ENCODE results near the gene HCFC1. TPM values are rescaled to one million over a fixed set of nuclear protein-coding genes. Genes with fewer than 3 reads are reported as not detected.

The HCFC1 gene
- polyA plus RNA-seq, 4 donors, result 31.9 to 59.3 (median 45.1) TPM

DNA sequence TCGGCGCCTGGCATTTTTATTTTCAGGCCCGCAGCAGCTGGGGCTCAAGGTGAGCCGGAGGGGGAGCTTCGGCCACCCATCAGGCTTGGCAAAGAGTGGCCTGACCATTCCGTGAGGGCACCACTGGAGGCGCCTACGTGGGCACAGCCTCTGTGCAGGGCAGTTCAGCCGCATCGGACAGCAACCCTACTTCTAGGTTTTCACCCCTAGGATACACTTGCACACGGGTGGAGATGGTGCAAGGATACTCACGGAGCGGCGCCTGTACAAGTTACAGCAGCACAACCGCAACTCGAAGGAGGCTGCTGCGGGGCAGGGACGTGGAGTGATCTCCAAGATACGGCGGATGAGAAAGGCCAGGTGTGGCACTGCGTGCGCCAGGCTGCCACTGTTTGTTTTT is 10.8 kb downstream of the HCFC1 start:
- DNase-seq (ENCODE audit: low read depth in 4 of 4, low spot score in 2 of 4), result no peak

DNA sequence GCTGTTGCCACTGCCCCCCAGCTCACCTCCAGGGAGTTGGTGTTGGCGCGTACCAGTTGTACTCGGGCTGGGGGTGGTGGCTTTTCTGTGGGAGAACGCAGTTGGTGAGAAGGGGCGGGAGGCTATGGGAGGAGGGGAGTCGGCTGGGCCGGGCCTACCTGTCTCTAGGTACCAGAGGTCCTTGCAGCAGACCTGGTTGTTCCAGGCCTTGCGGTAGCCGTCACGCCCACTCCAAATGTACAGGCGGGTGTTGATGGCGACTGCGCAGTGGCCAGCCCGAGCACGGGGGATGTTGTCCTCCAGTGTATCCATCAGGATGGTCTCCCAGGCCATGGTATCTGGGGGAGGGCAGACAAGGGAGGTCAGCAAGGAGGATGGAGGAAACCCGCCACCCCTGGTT is 11.5 kb downstream of the HCFC1 start:
- DNase-seq (ENCODE audit: low read depth in 4 of 4, low spot score in 2 of 4), result no peak

DNA sequence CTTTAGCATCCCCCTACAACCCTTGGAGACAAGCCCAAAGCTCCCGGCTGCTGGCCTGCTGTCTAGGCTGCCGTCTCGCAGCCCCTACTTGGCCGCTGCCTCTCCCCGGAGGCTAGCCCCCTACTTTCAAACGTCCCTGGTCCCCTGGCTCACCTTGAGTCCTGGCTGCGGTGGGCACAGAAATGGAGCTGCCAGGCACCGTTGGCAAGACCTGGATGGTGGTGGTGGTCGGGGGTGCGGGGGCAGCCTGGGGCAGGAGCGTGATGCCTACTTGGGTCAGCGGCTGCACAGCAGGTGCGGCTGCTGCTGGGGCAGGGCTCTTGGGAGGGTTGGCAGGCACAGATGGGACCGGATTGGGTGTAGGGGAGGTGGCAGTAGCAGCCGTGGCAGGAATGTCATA is 12.0 kb downstream of the HCFC1 start:
- DNase-seq (ENCODE audit: low read depth in 4 of 4, low spot score in 2 of 4), result no peak

DNA sequence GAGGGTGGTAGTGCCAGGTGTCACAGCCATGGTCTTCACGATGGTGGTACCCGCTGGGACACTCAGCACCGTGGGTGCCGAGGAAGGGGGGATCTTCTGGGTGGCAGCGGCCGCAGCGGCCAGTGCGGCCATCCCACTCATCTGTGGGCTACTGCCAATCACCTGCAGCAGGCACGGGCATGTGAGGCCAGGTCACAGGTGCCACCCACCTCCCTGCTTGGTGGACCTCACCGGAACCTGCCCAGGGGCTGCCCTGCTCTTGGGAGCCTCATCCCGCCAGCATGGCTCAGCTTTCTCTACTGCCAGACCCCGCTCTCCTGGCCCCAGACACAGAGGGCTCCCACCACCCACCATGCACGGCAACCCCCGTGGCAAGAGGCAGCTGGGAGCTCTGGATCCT is 13.0 kb downstream of the HCFC1 start:
- no peak for DNase-seq (ENCODE audit: low read depth in 4 of 4, low spot score in 2 of 4)

DNA sequence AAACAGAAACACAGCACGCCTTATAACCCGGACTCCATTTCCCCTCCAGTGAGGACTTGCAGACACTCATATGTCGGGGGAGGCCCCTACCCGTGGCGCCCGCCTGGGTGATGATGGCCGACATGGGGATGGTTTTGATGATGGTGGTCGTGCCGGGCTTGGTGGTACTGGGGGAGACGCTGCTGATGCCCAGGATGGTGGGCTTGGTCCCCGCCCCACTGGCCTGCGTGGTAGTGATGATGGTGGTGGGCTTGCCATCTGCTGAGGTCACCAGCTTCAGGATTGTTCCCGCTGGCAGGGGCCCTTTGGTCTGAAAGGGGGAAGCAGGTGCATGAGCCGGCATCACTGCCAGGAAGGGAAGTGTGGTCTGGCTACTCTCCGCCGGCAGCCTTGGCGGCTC is 14.4 kb downstream of the HCFC1 start:
- DNase-seq (ENCODE audit: low read depth in 4 of 4, low spot score in 2 of 4), result no peak

DNA sequence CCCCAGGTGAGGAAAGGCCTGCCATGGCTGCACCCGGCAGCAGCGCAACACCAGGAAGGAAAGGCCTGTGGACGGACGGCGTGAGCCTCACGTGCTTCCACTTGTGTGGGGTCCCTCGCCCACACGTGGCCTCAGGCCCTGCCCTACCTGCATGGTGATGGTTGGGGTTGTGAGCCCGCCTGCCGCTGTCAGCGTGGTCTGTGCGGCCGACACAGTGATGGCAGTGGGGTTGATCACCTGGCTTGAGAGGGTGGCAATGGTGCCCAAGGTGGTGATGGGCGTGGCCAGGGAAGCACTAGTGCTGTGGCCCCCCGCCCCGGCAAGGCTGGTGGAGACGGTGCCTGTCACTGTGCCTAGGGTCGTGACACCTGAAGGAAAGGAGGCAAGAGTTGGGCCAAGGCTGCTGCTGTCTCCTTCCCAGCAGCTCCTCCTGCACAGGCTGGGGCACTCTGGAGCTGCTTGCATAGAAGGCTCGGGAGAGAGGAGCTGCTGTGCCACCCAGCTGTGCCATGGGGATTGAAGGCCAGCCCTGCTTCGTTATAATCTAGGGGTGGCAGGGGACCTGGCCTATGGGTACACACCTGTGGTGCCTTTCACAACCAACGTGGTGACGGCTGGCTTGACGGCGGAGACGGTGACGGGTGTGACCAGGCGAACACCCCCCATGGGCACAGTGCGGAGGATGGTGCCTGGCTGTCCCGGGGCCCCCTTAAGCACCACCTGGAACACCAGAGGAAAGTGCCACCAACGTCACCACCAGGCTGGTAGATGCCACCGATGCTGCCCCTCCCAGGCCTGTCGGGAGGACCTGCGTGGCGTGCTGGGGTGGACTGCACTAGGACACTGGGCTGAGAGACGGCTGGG is 15.3 kb downstream of the HCFC1 start:
- no peak for DNase-seq (ENCODE audit: low read depth in 4 of 4, low spot score in 2 of 4)

DNA sequence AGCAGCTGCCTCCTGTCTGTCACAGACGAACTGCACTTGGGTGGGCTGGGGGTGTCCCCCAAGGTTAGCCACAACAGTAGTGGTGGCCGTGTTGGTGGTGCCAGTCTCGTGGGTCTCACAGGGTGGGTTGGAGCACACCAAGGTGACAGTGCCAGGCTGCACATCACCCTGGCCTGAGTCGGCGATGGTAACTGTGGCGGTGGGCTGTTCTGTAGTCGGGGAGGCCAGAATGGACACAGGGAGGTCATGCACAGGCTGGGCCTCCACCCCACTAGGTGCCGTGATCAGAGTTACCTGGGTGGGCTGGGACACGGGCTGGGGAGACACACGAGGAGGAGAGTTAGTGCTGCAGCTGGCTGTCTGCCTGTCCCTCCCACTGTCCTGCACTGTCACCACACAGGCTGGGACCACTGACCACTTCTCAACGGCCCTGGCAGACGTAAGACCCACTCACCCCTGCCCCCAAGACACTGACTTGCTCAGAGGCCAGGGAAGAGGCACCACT is 16.3 kb downstream of the HCFC1 start:
- DNase-seq (ENCODE audit: low read depth in 4 of 4, low spot score in 2 of 4), result no peak

DNA sequence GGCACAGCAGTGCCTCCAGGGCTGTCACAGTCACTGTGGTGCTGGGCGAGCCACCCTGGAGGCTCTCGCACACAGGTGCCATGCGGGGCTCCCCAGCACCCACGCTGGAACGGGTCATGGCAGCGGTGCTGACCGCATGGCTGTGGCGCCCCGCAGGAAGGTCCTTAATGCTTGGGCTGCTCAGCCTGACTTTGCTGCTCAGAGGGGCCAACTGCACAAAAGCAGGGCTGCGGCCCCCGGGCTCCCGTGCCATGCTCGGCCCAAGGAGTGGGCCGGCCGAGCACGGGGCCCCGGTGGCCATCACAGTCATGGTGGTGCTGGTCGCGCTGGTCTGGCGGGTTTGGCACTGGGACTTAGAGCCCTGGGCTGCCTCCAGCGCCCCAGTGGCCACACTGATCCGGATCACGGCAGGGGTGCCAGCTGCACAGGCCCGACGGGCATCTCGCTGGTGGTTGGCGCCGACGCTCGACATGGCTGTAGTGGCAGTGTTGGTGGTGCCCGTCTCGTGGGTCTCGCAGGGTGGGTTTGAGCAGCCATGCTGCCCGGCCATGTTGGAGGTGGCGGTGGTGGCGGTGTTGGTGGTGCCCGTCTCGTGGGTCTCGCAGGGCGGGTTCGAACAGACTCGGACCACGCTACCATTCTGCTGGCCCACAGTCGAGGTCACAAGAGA is 16.9 kb downstream of the HCFC1 start:
- no peak for DNase-seq (ENCODE audit: low read depth in 4 of 4, low spot score in 2 of 4)

DNA sequence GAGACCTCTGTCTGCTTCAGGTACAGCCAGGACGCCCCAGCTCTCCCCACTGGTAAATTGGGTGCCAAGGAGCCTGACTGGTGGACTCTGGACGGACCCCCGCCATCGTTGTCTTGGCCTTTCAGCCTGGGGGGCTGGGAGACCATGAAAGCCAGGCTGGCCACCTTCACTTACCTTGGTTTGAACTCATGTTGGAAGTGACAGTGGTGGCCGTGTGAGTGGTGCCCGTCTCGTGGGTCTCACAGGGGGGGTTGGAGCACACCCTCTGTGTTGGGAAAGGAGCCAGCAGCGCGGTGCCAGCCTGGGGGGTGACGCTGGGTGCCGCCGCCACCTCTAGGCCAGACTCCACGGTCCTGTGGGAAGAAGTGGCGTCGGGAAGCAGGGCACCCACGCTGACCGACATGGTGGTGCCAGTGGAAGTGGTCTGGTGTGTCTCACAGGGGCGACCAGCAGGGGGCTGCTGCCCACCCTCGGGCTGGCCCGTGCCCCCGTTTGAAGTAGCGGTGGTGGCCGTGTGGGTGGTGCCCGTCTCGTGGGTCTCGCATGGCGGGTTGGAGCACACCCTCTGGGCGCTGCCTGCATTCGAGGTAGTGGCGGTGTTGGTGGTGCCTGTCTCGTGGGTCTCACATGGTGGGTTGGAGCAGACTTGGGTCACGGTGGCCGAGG is 17.6 kb downstream of the HCFC1 start:
- no peak for DNase-seq (ENCODE audit: low read depth in 4 of 4, low spot score in 2 of 4)

DNA sequence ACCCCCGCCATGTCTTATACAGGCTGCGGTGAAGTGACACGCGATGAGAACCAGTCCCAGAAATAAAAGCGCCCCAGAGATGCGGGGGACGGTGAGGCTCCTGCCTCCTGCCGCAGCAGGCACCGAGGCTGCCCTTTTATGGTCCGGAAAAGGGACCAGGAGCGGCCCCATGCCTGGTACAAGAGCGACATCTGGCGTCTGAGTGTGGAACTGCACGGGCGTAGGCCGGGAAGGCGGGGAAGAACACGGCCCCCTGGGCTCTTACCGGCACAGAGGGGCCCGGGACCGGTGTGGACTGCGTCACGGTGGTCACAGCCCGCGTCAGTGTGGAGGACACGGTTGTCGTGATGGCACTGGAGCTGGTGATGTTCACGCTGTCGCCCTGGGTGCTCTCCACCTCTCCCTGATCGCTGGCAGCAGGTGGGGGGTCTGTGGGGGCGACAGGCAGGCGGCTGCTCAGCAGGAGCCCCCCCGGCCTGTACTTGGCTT is 18.2 kb downstream of the HCFC1 start:
- DNase-seq (ENCODE audit: low read depth in 4 of 4, low spot score in 2 of 4), result no peak

DNA sequence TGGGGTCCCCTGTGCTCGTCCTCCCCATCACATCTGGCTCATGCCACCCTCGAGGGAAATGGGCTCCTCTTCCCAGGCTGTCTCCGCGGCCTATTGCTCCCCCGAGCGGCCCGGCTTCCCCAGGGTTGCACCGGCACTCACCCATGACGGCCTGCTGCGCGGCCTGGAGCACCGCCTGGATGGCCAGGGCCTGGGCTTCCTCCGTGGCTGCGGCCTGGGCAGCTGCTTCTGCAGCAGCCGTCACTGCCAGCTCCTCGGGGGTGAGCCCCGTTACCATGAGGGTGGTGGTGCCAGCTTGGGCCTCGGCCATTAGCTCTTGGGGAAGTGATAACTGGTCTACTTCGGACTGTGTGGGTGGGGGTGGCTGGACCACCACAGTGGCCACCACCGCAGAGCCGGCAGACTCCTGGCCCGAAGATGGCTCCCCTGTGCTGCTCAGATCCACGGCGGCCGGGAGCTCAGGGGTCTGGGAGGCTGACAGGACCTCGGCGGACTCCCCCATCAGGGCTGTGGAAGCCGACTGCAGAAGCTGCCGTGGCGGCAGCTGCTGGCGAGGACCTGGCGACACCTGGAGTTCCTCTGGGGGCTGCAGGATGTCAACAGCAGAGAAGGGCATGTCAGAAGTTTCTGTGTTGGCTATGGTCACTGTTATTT is 19.1 kb downstream of the HCFC1 start:
- no peak for DNase-seq (ENCODE audit: low read depth in 4 of 4, low spot score in 2 of 4)

DNA sequence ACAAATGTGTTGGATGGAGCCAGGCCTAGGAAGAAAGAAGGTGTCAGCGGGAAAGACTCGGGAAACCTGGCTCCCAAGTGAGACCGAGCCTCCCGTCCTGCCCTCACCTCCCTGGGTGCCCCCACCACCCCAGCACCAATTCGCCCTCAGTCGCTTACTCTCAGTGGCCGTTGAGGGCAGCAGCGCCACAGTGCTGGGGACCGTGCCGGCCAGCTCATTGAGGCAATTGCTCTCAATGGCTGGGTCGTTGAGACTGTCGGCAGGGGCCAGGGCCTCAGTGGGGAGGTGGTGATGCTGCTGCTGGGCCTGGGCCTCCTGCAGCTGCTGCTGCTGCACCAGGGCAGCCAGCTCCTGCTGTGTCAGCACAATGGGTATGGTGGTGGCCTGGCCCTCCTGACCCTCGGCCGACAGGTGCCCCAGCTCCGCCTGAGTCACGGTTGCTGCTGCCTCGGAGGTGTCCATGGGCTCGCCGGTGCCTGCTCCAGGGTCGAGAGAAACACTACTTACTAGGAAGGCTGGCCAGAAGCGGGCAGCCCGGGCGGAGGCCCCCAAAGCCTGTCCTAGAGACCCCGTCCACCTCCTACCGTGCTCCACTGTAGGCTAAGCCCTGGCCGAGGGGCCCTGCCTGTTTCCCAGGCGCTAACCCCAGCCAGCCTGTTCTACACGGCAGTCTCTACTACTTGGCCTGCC is 19.8 kb downstream of the HCFC1 start:
- no peak for DNase-seq (ENCODE audit: low read depth in 4 of 4, low spot score in 2 of 4)

DNA sequence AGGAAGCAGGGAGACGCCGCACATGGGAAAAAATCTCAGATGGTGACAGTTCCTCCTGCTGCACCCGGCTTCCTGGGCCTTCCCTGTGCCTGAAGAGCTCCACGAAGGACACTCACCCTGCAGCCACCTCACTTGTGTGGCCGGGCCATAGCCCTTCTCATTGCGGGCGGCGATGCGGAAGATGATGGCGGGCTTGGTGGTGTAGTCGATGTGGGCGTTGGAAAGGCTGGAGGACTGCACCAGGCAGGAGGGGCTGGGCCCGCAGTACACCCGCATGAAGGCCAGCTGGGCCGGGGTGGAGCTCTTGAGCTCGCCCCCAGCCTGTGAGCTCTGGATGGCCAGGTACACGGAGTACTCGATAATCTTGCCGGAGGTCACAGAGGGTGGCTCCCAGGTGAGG is 21.5 kb downstream of the HCFC1 start:
- no peak for DNase-seq (ENCODE audit: low read depth in 4 of 4, low spot score in 2 of 4)

DNA sequence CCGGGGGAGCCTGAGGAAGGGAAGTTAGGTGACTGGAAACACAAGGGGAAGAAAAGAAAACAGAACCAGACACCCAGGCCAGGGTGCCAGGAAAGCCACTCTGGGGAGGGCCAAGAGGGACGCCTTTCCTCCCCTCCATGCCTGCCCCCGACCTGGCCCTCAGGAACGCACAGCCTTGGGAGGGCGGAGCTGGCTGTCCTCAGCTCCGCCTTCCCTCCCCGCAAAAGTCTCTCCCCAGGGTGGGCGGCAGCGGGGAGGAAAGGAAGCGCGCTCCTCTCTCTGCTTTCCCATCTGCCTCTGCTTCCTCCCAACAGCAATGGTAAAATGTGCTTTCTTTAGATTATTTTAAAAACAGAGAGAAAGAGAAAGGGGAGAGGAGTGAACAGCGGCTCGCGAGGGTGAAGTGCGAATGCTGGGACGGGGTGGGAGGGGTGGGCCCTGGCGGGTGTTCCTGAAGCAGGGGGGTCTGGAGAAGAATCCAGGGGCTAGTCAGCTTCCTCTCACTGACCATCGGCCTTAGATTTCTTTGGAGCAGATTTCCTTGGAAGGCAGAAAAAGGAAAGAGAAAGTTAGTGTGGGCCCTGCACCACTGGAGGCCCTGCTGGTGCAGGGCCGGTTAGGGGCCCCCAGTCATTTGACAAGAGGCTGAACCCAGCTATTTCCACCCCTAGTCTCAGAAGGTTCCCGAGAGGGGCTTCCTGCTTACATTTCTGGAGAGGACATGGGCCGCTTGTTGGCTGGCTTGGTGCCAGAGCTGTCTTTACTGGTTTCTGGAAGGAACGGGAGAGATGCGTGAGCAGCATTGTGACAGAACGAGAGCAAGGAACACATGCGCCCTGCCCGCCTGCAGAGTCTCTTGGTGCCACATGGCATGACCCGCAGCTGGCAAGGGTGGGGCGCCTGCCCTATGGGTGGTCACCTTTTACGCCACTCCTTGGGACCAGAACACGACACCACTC is 22.5 kb downstream of the HCFC1 start:
- DNase-seq (ENCODE audit: low read depth in 4 of 4, low spot score in 2 of 4), result no peak

DNA sequence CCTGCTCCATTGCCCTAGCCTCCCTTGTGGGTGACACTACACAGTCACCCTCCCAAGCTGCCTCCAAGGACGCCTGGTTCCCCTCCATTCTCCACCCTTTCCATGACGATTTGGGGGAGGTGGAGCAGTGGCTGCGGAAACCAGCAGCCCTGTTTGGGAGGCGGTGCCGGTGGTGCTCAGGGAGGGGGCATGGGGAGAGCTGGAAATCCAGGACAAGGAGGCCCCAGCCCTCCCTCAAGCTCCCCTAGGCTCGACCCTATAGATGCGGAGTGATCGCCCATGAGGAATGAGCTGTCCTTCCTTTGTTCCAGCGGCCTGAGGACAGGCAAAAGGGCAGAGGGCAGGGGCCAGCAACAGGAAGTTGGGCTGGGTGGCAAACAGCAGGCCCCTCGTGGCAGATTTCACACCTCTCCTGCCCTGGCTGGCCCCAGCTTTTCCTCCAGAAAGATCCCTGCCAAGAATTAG is 23.6 kb downstream of the HCFC1 start:
- no peak for DNase-seq (ENCODE audit: low read depth in 4 of 4, low spot score in 2 of 4)

DNA sequence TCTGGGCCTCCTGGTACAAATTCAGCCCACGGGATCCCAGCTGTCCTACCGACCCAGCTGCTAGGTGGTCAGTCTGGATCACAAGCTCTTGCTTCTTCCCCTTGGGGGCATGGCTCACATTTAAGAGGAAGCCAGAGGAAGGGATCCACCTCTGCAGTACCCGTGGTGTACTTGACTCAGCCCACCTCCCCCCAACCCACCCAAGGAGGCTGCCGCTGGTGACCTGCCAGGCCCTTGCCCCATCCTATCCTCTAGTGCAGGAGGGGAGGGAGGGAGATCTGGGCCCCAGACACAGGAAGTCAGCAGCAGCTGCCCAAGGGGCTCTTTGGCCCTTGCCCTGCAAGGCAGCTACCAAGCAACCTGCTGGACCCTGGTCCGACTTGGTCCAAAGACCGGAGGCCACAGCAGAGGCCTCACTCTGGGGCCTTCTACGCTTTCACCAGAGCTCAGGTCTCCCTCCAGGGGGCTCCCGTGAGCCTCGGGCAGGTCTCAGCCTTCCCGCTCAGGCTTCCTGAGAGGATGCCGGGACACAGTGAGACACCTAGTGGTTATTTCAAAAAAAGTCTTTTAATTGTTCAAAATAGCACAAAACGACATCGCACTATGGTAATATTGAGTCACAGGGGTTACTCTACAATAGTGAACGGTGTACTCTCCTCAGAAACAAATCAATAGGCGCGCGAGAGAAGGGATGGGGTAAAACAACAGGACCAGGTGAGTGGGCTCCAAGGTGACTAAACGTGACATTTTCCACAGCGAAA is 24.4 kb downstream of the HCFC1 start:
- no peak for DNase-seq (ENCODE audit: low read depth in 4 of 4, low spot score in 2 of 4)

DNA sequence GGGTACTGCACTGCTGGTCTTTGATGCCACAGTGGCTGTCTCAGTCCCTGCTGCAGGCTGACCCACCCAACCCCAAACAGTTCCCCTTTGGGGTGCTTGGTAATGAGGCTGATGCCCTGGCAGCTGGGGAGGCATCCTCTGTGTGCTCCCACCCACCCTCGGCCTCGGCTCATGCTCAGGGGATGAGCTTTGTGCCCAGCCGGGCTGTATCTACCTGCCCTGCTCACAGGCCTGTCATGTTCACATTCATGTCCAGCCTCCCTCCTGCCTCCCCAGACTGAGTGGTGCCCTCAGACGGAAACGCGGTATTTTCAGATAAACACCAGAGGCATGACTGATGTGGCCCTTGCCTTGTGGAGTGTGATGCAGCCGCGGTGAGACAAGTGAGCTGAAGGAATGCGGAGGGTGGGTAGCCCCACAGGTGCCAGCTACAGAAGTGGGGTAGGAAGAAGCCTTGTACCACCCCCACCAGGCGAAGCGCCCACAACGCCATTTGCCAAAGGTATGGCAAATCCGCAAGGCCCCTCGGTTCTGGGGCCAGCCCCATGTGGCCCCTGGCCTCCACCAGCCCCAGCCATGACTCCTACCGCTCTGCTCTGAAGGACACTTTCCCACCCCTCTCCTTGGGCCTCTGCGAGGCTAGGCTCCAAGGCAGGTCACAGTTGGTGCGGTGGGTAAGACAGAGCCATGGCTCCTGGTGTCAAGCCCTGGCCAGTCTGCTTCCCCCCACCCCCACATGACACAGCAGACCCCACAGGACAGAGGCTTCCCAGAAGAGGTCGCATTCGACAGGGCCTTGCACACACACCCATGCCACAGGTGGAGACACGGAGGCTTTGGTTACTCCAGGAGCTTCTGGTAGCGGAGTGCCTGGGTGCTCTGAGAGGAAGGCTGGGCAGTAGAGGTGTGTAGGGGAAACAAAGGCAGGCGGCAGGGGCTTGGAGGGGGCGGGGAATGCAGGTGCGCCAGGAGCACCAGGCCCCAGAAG is 25.4 kb downstream of the HCFC1 start:
- no peak for DNase-seq (ENCODE audit: low read depth in 4 of 4, low spot score in 2 of 4)

Measured in left renal cortex interstitium (tissue), 4 donors.